GM19463 (cell line): Measurements from ENCODE around the gene ASH1L.
"Not testable (repeated sequence)": the region's sequence is repeated elsewhere in the genome, so short reads cannot be mapped to it uniquely, and the experiment has no call there.

Experiments used
- ATAC-seq: cut with Tn5 transposase; IDR thresholded peaks from one replicate; pipeline ENCODE4 v1.9.1; 2021; ENCODE audit warnings: mild to moderate bottlenecking, moderate library complexity; ENCODE audit not compliant: unreplicated experiment

Gene ASH1L

DNA sequence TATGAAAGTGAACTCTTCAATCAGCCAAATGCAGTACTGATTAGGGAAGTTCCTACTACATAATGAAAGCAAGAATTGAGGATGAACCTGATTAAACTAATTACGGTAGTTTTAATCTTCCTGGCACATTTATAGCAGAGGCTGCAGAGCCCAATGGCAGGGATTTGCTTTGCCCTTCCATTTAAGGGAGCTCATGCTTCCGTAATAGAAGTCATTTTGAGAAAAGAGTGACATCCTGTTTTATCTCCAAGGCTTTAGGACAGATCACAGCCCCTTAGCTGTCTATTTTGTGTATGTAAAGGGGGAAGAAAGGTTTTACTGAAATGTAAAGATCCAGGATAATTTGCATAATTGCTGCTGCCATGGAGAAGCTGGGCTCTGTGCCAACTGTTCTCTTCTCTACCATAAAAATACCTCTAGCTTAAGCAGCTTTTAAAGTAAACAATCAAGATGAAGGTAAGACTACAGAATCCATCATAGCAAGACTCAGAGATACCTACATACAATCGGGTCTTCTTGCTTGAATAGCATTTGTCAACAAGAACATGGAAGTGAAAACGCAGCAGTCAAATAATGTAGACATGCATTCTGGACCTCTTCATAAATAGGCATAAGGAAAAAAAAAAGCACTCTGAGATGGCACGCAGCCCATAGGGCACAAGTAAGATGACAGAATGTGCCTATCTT, 62.5 kb downstream of the ASH1L start:
- ATAC-seq: no peak

DNA sequence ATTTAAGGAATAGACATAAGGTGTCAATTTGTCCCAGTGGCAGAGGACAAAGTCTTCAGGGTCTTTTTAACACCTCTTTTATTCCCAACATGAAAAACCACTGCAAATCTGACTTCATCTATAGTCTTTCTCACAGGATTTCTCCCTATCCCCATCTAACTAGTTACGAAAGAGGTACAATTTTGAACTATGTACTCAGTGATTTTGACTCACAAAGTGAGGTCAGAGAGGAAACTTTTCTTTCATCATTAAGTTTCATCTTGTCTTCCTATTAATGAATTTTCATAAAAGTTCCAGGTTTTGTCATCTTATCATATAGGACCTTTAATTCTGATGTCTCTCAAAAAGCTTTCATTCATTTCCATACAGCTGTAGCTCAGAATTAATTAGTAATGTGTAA, 63.3 kb downstream of the ASH1L start:
- no peak for ATAC-seq

DNA sequence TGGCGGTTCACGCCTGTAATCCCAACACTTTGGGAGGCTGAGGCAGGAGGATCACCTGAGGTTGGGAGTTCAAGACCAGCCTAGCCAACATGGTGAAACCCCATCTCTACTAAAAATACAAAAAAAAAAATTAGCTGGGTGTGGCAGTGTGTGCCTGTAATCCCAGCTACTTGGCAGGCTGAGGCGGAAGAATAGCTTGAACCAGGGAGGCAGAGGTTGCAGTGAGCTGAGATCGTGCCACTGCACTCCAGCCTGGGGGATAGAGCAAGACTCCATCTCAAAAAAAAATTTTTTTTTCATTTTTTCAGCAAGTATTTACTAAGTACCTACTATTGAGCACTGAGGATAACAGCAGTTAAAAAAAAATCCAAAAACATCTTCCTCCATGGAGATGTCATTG, 69.0 kb downstream of the ASH1L start:
- not testable (repeated sequence) for ATAC-seq

DNA sequence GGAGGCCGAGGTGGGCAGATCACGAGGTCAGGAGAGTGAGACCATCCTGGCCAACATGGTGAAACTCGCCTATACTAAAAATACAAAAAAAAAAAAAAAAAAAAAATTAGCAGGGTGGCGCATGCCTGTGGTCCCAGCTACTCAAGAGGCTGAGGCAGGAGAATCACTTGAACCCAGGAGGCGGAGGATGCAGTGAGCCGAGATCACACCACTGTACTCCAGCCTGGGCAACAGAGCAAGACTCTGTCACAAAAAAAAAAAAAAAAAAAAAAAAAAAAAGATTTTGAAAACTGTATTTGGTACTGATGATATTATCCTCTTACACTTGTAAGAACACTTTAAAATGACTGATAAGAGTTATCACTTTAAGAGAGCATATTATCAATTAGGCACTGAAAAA, 74.2 kb downstream of the ASH1L start:
- ATAC-seq: not testable (repeated sequence)

DNA sequence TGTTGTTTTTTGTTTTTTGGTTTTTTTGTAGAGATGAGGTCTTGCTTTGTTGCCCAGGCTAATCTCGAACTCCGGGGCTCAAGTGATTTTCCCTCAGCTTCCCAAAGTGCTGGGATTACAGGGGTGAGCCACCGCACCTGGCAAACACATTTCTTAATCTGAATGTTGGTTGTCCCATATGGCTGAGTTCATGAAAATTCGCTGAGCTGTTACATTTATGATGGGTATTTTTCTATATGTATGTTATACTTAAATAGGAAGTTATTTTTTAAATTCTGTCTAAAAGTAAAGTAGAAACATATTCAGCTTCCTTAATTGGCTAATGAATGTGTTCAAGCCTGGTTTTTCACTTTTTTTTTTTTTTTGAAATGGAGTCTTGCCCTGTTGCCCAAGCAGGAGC, 75.1 kb downstream of the ASH1L start:
- no peak for ATAC-seq

DNA sequence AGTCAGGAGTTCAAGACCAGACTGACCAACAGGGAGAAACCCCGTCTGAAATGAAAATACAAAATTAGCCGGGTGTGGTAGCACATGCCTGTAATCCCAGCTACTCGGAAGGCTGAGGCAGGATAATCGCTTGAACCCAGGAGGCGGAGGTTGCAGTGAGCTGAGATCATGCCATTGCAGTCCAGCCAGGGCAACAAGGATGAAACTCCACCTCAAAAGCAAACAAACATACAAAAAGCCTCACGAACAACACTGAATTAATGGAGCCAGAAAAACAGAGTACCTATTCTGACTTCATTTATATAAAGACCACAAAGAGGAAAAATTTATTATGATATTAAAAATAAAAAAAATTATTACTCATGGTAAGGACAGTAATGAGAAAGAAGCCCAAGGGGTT, 75.7 kb downstream of the ASH1L start:
- ATAC-seq: not testable (repeated sequence)

DNA sequence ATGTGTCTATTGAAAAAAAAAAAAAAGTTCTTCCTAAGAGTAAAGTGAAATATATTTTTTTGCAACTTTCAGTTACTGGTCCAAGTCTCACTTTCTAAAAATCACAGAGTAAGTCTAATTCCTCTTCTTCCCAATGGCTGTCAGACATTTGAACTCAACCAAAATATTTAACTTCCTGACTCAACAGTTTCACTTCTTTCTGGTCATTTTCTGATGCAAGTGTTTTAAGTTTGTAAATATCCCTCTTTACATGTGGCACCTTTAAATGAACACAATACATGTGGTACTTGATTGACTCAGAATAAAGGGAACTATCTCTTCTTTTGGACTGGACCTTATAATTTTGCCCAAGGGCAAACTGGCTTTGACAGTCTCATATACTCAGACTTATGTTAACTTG, 76.7 kb downstream of the ASH1L start:
- no peak for ATAC-seq

DNA sequence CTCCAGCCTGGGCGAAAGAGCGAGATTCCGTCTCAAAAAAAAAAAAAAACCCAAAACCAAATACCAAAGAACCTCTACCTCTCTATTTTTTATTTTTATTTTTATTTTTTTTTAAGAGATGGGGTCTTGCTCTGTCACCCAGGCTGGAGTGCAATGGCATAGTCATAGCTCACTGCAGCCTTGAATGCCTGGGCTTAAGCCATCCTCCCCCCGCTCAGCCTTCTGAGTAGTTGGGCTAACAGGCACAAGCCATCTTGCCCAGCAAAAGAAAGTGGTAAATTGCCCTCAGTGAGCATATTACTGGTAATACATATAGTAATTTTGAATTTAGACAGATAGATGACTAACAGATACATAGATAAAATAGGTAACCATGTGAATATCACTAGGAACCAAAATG, 77.4 kb downstream of the ASH1L start:
- no peak for ATAC-seq

DNA sequence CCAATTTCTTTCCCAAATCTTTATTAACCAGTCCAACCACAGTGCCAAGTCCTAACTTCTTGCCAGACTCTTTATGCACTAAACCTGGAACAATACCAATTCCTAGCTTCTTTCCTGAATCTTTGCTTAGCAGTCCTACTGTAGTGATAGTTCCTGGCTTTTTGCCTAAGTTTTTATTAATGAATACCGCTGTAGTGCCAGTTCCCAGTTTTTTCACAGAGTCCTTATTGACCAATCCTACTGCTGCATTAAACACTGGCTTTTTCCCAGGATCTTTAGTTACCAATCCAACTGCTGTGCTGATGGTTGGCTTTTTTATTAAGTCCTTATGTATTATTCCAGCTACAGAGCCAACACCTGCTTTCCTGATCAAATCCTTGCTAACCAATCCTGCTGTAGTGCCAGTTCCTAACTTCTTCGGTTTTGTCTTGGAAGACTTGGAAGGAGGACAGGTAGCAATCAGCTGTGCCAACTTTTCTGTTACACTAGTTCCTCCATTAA, 80.8 kb downstream of the ASH1L start:
- no peak for ATAC-seq

DNA sequence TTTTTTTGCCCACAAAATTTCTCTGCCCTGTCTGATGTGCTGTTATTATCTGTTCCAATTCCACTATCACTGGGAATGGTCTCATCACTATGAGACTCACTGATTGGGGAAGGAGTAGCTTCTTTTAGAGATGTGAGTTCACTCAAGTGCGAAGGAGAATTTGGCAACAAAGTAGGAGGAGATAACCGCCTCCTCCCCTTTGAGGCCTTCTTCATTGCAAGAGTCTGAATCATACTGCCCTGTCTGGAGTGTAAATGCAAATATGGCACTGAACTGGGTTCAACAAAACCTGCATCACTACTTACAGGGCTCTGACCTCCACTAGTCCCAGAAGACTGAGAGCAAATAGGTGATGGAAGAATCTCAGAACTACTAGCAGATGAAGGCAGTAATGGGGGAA, 83.4 kb downstream of the ASH1L start:
- no peak for ATAC-seq

DNA sequence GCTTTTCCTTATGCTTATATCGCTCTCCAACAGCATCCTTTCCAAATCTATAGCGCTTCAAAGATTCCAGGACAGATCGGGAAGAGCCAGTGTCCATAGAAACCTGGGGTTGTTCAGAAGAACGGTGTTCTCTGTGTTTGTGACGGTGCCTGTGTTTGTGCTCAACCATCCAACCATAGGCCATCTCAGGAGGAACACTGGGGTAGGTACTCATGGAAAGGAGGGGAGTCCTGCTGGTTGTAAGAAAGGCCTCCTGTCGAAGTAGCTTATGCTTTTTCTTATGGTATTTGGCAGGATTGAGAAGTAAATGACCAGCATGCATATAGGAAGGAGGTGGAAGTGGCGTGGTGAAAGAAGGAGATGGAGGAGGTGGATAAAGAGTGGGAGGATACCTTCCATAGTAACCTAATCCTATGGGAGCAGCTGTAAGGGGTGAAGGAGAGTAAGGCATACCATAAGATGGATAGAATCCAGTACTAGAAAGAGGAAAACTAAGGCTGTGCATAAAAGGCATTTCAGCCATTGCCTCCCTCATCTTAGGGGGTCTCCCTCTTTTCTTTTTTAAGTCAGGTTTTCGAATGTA, 84.2 kb downstream of the ASH1L start:
- ATAC-seq: no peak

DNA sequence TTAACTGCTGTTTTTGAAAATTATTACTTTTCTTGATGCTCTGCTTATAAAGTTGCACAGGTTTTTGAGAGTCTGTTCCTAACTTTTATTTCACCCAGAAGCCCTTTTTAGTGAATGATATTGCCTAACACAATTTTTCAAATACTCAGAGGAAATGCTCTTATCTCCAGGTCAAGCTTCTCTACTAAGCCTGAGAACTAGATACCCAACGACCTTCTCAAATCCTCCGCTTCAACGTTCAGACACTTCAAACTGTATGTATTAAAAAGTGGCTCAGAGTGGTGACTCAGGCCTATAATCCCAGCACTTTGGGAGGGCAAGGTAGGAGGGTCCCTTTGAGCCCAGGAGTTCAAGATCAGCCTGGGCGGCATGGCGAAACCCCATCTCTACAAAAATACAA, 88.5 kb downstream of the ASH1L start:
- no peak for ATAC-seq

DNA sequence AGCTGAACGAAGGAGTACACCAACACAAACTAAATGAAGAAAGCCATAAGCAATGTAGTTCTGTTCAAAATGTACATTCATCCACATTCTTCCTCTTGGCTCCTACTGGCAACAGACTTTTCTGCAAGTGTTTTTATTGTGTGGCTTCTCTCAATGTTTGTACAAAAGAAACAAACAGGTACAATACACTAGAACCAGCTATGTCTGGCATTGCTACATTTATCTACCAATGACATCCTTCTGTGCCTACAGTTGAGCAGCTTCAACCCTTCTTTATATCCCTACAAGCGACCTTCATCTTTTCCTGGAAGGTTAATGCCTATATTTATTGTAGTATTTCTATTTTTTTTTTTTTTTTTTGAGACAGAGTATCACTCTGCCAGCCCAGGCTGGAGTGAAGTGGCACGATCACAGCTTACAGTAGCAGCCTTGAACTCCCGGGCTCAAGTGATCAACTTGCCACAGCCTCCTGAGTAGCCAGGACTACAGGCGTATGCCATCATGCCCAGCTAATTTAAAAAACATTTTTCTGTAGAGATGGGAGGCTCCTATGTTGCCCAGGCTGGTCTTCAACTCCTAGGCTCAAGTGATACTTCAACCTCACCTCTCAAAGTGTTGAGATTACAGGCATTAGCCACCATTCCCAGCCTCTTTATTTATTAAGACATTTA, 89.3 kb downstream of the ASH1L start:
- ATAC-seq: no peak

DNA sequence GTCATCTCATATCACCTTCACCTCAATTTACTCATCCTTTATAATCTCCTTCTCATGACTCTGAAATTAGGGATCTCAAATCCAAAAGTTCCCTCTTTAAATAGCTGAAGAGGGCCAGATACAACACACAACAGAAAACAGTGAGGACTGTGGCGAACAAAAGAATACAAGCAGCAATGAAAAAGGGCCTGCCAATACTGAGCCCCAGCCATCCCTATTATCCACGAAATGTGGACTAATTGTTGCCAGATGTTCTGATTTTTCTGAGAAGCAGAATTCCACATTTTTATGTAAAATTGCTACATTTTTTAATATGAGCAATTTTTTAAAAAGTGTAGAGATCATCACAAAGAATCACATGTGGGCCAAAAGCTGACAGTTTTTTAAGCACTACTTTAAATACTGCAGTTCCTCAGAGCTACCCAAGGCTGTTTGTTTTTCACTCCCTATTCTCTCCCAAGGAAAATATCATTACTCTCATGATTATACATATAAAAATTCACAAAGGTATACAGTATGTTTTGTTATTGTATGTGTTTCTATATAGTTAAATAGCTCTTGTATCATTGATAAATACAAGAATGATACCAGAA, 90.0 kb downstream of the ASH1L start:
- ATAC-seq: no peak

DNA sequence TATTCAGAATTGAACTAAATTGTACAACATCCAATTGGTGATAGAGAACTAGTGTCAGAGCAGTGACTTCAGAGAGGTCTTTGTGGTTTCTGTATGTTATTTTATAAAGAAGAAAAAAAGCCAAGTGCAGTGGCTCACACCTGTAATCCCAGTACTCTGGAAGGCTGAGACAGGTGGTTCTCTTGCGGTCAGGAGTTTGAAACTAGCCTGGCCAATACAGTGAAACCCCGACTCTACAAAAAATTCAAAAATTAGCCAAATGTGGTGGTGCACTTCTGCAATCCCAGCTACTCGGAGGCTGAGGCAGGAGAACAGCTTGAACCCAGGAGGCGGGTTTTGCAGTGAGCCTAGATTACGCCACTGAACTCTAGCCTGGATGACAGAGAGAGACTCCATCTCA, 90.7 kb downstream of the ASH1L start:
- ATAC-seq: no peak

DNA sequence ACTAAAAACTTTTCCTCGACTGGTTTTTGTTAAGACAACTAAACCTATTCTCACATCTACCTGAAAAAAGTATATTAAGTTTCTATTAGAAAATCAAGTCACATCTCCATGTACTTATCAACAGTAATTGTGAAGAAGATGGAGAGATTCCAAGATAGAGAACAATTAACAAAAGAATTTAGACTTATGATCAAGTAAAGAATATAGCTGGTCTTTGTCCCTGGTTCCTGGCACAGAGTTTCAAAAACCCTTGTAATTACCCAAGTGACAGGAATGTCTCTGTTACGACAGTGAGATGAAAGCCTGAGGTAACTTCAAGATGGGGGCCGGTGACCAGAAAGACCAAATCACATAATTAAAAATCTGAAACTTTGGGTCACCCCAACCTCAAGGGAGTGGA, 91.6 kb downstream of the ASH1L start:
- ATAC-seq: no peak

DNA sequence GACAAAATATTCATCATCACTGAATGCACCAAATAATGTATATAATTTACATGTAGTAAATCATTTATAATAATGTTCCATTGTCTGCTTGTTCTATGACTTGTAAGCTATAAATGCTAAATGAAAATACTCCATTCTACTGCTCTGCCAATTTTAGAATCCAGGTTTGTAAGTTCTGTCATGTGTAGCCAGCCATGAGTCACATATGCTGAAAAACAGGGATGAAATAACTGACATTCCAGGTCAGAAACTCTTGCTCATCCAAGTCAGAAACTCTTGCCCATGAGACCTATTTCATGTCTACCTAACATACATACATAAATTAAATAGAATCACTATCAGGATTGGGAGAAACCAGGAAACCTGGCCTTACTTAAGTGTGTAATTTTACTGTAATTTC, 95.6 kb downstream of the ASH1L start:
- no peak for ATAC-seq

DNA sequence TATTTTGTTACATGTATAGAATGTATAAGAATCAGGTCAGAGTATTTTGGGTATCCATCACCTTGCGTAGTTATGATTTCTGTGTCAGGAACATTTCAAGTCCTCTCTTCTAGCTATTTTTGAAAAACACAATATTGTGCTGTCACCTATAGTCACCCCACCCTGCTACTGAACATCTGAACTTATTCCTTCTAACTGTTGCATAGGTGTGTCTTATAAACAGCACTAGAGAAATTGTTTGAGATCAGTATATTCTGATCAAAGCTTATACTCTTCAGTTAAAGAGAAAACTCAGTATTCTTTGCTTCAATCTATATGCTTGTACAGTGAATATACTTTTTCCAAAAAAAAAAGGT, 96.0 kb downstream of the ASH1L start:
- no peak for ATAC-seq

DNA sequence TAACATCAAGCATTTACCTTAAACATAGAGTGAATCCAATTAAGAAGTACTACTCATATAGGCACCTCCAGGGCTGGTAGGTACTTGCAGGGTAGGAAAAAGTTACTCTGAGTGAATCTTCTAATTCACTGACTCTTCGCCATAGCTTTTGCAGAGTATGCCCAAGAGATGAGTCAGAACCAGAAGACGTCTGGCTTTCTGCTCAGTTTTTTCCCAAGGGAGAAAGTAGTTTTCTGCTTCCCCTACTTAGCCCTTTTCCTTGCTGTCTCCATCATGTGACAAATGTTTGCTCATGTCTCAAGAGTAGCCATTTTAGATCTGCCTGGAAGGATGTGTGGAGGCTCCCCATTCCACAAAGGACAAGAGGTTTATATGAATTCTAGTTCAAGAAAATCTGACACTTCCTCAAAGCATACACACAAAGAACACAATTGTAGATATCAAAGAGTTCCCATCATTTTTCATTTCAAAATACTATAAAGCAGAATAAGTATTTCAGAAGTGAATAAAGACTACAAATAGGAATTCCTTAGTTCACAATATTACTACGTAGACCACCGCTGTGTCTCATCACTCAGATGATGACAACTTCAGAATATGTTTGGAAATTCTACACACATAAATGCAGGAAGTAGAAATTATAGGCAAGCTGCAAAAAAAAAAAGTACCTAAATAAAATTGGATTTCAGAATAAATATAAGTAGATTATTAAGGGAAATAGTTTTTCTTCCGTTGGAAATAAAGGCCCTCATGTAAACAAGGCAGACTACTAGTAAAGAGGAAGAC, 98.5 kb downstream of the ASH1L start:
- no peak for ATAC-seq

DNA sequence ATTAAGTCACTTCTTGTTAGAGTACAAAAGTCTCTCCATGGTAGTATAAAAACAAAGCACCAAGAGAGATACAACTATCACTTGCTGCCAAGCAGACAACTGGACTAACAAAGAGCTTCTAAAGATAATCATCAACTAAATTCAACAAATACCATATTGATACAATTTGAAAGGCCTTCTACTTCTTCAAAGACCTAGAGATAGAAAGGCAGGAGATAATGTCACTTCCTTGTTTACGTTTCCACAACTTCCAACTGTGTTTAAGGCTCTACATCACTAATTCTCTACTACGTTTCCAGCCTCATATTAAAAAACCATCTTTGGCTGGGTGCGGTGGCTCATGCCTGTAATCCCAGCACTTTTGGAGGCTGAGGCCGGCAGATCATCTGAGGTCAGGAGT, 104.5 kb downstream of the ASH1L start:
- no peak for ATAC-seq

DNA sequence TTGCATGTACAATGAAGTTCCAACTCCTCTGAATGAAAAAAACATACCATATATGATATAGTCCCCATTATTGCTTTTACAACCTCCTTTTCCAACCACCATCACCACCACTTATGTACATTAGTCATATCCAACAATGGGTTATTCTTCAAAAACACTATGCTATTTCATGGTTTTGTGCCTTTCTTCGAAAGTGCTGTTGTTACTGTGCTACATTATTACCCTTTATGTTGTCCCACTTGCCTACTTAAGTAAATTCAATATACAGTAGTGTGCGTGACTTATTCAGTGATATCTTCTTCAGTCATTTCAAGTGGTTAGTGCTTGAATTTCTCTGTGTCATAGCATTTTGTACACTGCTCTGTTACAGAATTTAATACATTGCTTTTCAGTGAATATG, 105.3 kb downstream of the ASH1L start:
- no peak for ATAC-seq
